Stimulated activated CD8-positive, alpha-beta memory T cell treated with anti-CD3 and anti-CD28 coated beads, Interleukin-15, amount 100 ng/mL, for 4 hours (primary cell): ENCODE results near the gene PAX5.

Source experiments
- DNase-seq, 2 donors: peaks; one replicate each; pipeline ENCODE4 v3.0.0-alpha.2; 2020; ENCODE audit warnings: low read depth in 2 of 2

PAX5 gene

GRCh38 chr9:36987891-36988290, 46.2 kb downstream of the PAX5 start:
- DNase-seq = no peak

- DNase-seq = no peak
These were observed 46.7 kb downstream of the PAX5 start for GRCh38 chr9:36987409-36987808.

GRCh38 chr9:36986468-36987408, 47.3 kb downstream of the PAX5 start:
- no peak for DNase-seq

- no peak for DNase-seq
These were observed 48.1 kb downstream of the PAX5 start for GRCh38 chr9:36985769-36986467.

- no peak for DNase-seq
These were observed 48.9 kb downstream of the PAX5 start for GRCh38 chr9:36985061-36985768.

- no peak for DNase-seq
These were observed 53.7 kb downstream of the PAX5 start for GRCh38 chr9:36980148-36980974.

- no peak for DNase-seq
These were observed 57.6 kb downstream of the PAX5 start for GRCh38 chr9:36976371-36977030.

- no peak for DNase-seq
These were observed 59.3 kb downstream of the PAX5 start for GRCh38 chr9:36974731-36975130.

- no peak for DNase-seq
These were observed 62.1 kb downstream of the PAX5 start for GRCh38 chr9:36971935-36972488.

GRCh38 chr9:36970007-36970888, 63.8 kb downstream of the PAX5 start:
- DNase-seq = no peak

- DNase-seq = no peak
These were observed 64.8 kb downstream of the PAX5 start for GRCh38 chr9:36969216-36969771.

- DNase-seq = no peak
These were observed 65.4 kb downstream of the PAX5 start for GRCh38 chr9:36968574-36969215.

- no peak for DNase-seq
These were observed 66.1 kb downstream of the PAX5 start for GRCh38 chr9:36967997-36968396.

- no peak for DNase-seq
These were observed 67.5 kb downstream of the PAX5 start for GRCh38 chr9:36966371-36967097.

GRCh38 chr9:36964791-36965190, 69.3 kb downstream of the PAX5 start:
- DNase-seq = no peak

GRCh38 chr9:36963346-36963745, 70.7 kb downstream of the PAX5 start:
- DNase-seq = no peak

GRCh38 chr9:36962691-36963090, 71.4 kb downstream of the PAX5 start:
- DNase-seq = no peak
